B cell (primary cell): ENCODE measurements around the gene FAF1. TPM values are rescaled to one million over a fixed set of nuclear protein-coding genes. Genes with fewer than 3 reads are reported as not detected.

ENCODE experiments used
- ATAC-seq: fragments of 200-7000 bp; cut with Tn5 transposase; one replicate; pipeline ENCODE4 v1.10.0; 2021; ENCODE audit warnings: low read depth, mild to moderate bottlenecking, moderate number of reproducible peaks, moderate library complexity
- CTCF ChIA-PET: fragments of 350-600 bp; sonication (Branson Sonifier 250); formaldehyde crosslinking; loops from one replicate; lab custom pipeline; 2021; ENCODE audit warnings: antibody characterized with exemption, inconsistent platforms; lab: Charles Lee
- POLR2A ChIA-PET: fragments of 350-600 bp; sonication (Branson Sonifier 250); formaldehyde crosslinking; loops from one replicate; lab custom pipeline; 2021; ENCODE audit warnings: antibody characterized with exemption; lab: Charles Lee
- DNase-seq: peaks from one replicate; pipeline ENCODE4 v3.0.0; 2013
- H2AFZ ChIP-seq: 2 replicates; pipeline ENCODE4 v1.6.1; 2012; ENCODE audit warnings: mild to moderate bottlenecking, low read depth, low read length; ENCODE audit not compliant: insufficient read depth, poor library complexity, severe bottlenecking
- H3K27ac ChIP-seq, 2 donors: 1 replicate in 1 of 2; 2 replicates in 1 of 2; pipeline ENCODE4 v1.5.1; 2012 to 2013; ENCODE audit warnings: low read length in 2 of 2, mild to moderate bottlenecking in 2 of 2, moderate library complexity in 1 of 2
- H3K27me3 ChIP-seq, 4 experiments: fragments of 200-600 bp in 1 of 4; sonication (generic) in 1 of 4; replicated peaks in 1 of 4; 1 replicate in 2 of 4; 2 replicates in 2 of 4; pipeline versions ENCODE4 v1.6.1 to v1.7.0; 2013 to 2016; ENCODE audit warnings: low read length in 3 of 4, mild to moderate bottlenecking in 2 of 4, mixed read lengths in 1 of 4, moderate library complexity in 1 of 4; ENCODE audit not compliant: insufficient read depth in 4 of 4, control insufficient read depth in 3 of 4; ENCODE audit errors: control extremely low read depth in 1 of 4
- H3K36me3 ChIP-seq, 2 experiments: replicated peaks in 1 of 2; 1 replicate in 1 of 2; 2 replicates in 1 of 2; pipeline versions ENCODE4 v1.6.1 to v1.7.1; 2013; ENCODE audit warnings: low read length in 1 of 2; ENCODE audit not compliant: insufficient read depth in 2 of 2, control insufficient read depth in 1 of 2; ENCODE audit errors: control extremely low read depth in 1 of 2, extremely low read depth in 1 of 2
- H3K4me1 ChIP-seq, 2 donors: fragments of 200-600 bp in 1 of 2; sonication (generic) in 1 of 2; 1 replicate in 1 of 2; 2 replicates in 1 of 2; pipeline versions ENCODE4 v1.5.1 to v1.6.1; 2013 to 2017; ENCODE audit warnings: low read length in 2 of 2; ENCODE audit not compliant: control insufficient read depth in 2 of 2, insufficient read depth in 2 of 2
- H3K4me2 ChIP-seq: replicated peaks from 2 replicates; pipeline ENCODE3; 2012; ENCODE audit warnings: mild to moderate bottlenecking, low read depth, low read length; ENCODE audit not compliant: poor library complexity, severe bottlenecking
- H3K4me3 ChIP-seq, 5 experiments: fragments of 200-600 bp in 1 of 5; sonication (generic) in 1 of 5; 1 replicate in 3 of 5; 2 replicates in 2 of 5; pipeline versions ENCODE4 v1.5.1 to v1.7.0; 2011 to 2016; ENCODE audit warnings: low read length in 4 of 5, mild to moderate bottlenecking in 4 of 5, low read depth in 2 of 5, control low read depth in 1 of 5, moderate library complexity in 1 of 5; ENCODE audit not compliant: insufficient read depth in 1 of 5; ENCODE audit errors: control extremely low read depth in 1 of 5, extremely low read depth in 1 of 5
- H3K79me2 ChIP-seq: fragments of 200-600 bp; sonication (generic); one replicate; pipeline ENCODE4 v1.6.0; 2016; ENCODE audit warnings: low read length; ENCODE audit not compliant: control insufficient read depth, insufficient read depth
- H3K9ac ChIP-seq: fragments of 200-600 bp; sonication (generic); 2 replicates; pipeline ENCODE4 v1.6.1; 2017; ENCODE audit warnings: mild to moderate bottlenecking, low read length, moderate library complexity
- H3K9me3 ChIP-seq, 3 donors: one replicate each; pipeline versions ENCODE4 v1.6.1 to v1.7.1; 2013; ENCODE audit warnings: low read length in 2 of 3; ENCODE audit not compliant: control insufficient read depth in 2 of 3, insufficient read depth in 1 of 3; ENCODE audit errors: control extremely low read depth in 1 of 3
- H4K20me1 ChIP-seq: 2 replicates; pipeline ENCODE4 v1.6.0; 2012; ENCODE audit warnings: mild to moderate bottlenecking, low read length; ENCODE audit not compliant: insufficient read depth, control insufficient read depth, poor library complexity, severe bottlenecking
- H3K27ac Mint-ChIP-seq: one replicate; pipeline ENCODE4 v1.8.0; 2021; ENCODE audit warnings: mixed read lengths
- H3K27me3 Mint-ChIP-seq: one replicate; pipeline ENCODE4 v1.8.0; 2021; ENCODE audit warnings: mixed read lengths
- H3K4me1 Mint-ChIP-seq: one replicate; pipeline ENCODE4 v1.8.0; 2021; ENCODE audit warnings: mixed read lengths
- H3K4me3 Mint-ChIP-seq: one replicate; pipeline ENCODE4 v1.8.0; 2021; ENCODE audit warnings: mixed read lengths
- H3K9me3 Mint-ChIP-seq: one replicate; pipeline ENCODE4 v1.8.0; 2022; ENCODE audit warnings: mixed read lengths; ENCODE audit not compliant: insufficient read depth
- CTCF ChIP-seq: fragments of 200-600 bp; IDR thresholded peaks from one replicate; pipeline ENCODE4 v1.8.0; 2022; ENCODE audit warnings: antibody characterized with exemption, mild to moderate bottlenecking
- EZH2 ChIP-seq: IDR thresholded peaks from 2 replicates; pipeline ENCODE4 v1.6.1; 2012; ENCODE audit warnings: borderline replicate concordance, low read depth, mild to moderate bottlenecking, moderate library complexity, low read length; ENCODE audit not compliant: insufficient read depth, poor library complexity, severe bottlenecking
- WGBS: methylation state at CpG from one replicate; pipeline ENCODE4 v1.1.5; 2013; ENCODE audit warnings: missing lambda C conversion rate; ENCODE audit not compliant: insufficient coverage; 5-methylcytosine and 5-hydroxymethylcytosine counted together
- intact Hi-C: fragments of 100-400 bp; cut with micrococcal nuclease; formaldehyde crosslinking; loops from one replicate; pipeline ENCODE4 v1.10.0; 2022
- polyA plus RNA-seq: library from polyadenylated mRNA; depleted of rRNA; stranded (reverse); fragments of >200 nt; gene quantifications from 2 replicates; pipeline ENCODE4 v1.2.3, GENCODE V29; 2012
- total RNA-seq, 2 donors: library from RNA; stranded (reverse); fragments of 120-200 nt in 1 of 2; gene quantifications; 1 replicate in 1 of 2; 2 replicates in 1 of 2; pipeline versions ENCODE4 v1.2.3 to v1.2.4, GENCODE V29; 2013 to 2022

FAF1 gene
- total and polyA plus RNA-seq, 2 donors (not counting 1 experiment from before 2014, with no cell fraction given) = 10.1 to 58.4 TPM

- no peak overlapping the region for H3K27ac Mint-ChIP-seq
- ChIA-PET CTCF (no interaction called here), POLR2A (no interaction called here)
- H3K4me3 ChIP-seq = no peak overlapping the region
- no peaks in the 10 kb centered on the region for H3K4me1 ChIP-seq
- H3K9me3 ChIP-seq = no peaks in the 10 kb centered on the region
- H3K27me3 ChIP-seq = no peaks in the 10 kb centered on the region
- peaks cover 0 to 21% of the 10 kb centered on the region in 2 experiments for H3K36me3 ChIP-seq
- no peak overlapping the region for H3K4me3 Mint-ChIP-seq
- H3K27me3 Mint-ChIP-seq = no peaks in the 10 kb centered on the region
- no peak for TF ChIP-seq CTCF
- TF ChIP-seq EZH2 = no peak
- H3K4me1 Mint-ChIP-seq = no peaks in the 10 kb centered on the region
- DNase-seq (no peak), ATAC-seq (no peak)
- H3K79me2 ChIP-seq = no peaks in the 10 kb centered on the region
- intact Hi-C loops = no loop called here
- H3K27ac ChIP-seq = no peak overlapping the region
- H2AFZ ChIP-seq = no peak overlapping the region
- no CpG with 5 or more reads among the region's 1 CpG for WGBS
- no peak overlapping the region for H3K9ac ChIP-seq
- no peaks in the 10 kb centered on the region for H3K9me3 Mint-ChIP-seq
- H3K4me2 ChIP-seq = no peak overlapping the region
- H4K20me1 ChIP-seq = no peaks in the 10 kb centered on the region
Measured at GRCh38 chr1:50564417-50564816, 395.6 kb downstream of the FAF1 start.

GRCh38 chr1:50562106-50562505 is 398.0 kb downstream of the FAF1 start:
- H3K27me3 ChIP-seq = no peaks in the 10 kb centered on the region
- H3K4me3 Mint-ChIP-seq = no peak overlapping the region
- H3K36me3 ChIP-seq = peaks cover 0 to 24% of the 10 kb centered on the region in 2 experiments
- no peak overlapping the region for H2AFZ ChIP-seq
- DNase-seq (no peak), ATAC-seq (no peak)
- no peaks in the 10 kb centered on the region for H3K4me1 ChIP-seq
- no peak overlapping the region for H3K27ac Mint-ChIP-seq
- H3K79me2 ChIP-seq = no peaks in the 10 kb centered on the region
- no peak for TF ChIP-seq CTCF
- no peak for TF ChIP-seq EZH2
- H3K27ac ChIP-seq = no peak overlapping the region
- intact Hi-C loops = no loop called here
- ChIA-PET CTCF (no interaction called here), POLR2A (no interaction called here)
- WGBS = no CpG with 5 or more reads among the region's 1 CpG
- no peak overlapping the region for H3K4me2 ChIP-seq
- H3K9ac ChIP-seq = no peak overlapping the region
- H3K9me3 Mint-ChIP-seq = no peaks in the 10 kb centered on the region
- H3K9me3 ChIP-seq = no peaks in the 10 kb centered on the region
- H3K27me3 Mint-ChIP-seq = no peaks in the 10 kb centered on the region
- H4K20me1 ChIP-seq = no peaks in the 10 kb centered on the region
- no peak overlapping the region for H3K4me3 ChIP-seq
- no peaks in the 10 kb centered on the region for H3K4me1 Mint-ChIP-seq
